GM21526 (cell line): ENCODE results near the gene FAM156A.
"Not testable (repeated sequence)": the region's sequence is repeated elsewhere in the genome, so short reads cannot be mapped to it uniquely, and the experiment has no call there.

Source experiments
- ATAC-seq: cut with Tn5 transposase; IDR thresholded peaks from one replicate; pipeline ENCODE4 v1.9.1; 2021; ENCODE audit warnings: moderate library complexity; ENCODE audit not compliant: unreplicated experiment, low FRiP score

The FAM156A gene

GRCh38 chrX:52967922-52968321, 9.6 kb upstream of the FAM156A start:
- not testable (repeated sequence) for ATAC-seq

GRCh38 chrX:52966993-52967738, 8.8 kb upstream of the FAM156A start:
- not testable (repeated sequence) for ATAC-seq

DNA sequence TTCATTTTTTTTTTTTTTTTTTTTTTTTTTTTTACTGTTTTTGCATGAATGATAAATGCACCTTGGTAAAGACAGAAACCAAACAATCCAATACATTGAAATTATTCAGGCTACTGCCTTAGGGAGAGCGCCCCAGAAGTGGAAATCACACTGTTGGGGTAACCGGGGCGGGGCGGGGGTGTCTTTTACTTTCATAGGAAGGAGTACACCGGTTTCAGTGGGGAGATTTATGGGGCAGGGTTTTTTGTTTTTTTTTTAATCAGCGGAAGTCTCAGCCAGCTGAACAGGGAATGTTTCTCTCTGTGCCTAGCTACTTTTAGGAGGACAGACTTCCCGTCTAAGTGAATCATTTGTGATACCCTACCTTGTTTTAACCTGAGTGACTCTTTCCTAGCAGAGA, 643 bp upstream of the FAM156A start:
- ATAC-seq = peak; percentile 31

- not testable (repeated sequence) for ATAC-seq
These were observed 8.4 kb downstream of the FAM156A start for GRCh38 chrX:52949884-52950283.

- not testable (repeated sequence) for ATAC-seq
These were observed 9.0 kb downstream of the FAM156A start for GRCh38 chrX:52949325-52949724.

DNA sequence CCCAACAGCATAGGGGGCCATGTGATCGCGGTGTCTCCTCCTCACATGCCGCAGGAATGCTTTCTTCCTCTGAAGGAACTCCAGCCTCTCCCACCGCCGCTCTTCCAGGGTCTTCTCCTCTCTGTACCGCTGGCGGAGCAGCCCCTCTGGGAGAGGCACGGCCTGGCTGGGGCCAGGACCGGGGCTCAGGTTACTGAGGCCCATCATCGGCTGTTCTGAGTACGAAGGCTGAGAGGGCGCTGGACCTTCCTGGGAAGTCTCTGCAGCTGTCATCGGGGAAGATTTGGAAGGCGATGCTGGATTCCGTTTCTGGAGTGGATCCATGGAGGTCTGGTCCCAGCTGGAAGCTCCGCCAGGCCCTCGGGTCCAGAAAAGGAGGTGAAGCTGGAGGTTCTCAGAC, 10.1 kb downstream of the FAM156A start:
- not testable (repeated sequence) for ATAC-seq

- not testable (repeated sequence) for ATAC-seq
These were observed 10.8 kb downstream of the FAM156A start for GRCh38 chrX:52947501-52947900.

DNA sequence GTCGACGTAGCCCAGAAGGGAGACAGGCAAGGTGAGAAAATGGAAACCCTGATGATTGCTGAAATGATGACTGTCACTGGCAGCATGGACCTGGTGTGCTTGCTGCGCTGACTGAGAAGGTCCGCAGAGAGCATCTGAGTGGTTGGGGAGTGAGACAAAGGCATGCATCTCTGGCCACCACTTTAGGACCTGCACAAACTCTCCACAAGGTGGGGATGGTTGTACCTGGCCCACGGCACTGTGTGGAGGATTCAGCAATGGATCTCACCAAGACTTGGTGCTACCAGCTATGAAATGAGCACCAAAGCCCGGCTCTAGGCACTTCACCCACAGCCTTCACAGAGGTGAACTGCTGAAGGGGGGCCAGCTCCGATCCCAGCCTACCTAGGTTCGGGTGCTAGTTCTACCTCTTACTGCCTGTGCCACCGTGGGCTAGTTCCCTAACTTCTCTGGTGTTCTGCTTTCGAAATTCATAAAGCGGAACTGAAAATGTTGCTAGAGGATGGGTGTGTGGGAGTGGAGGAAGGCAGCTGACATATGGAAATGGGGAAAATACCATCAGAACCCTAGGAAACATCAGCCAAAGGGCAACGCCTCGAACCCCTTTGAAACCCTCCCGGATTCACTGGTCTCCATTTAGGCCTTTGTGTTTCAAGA, 12.4 kb downstream of the FAM156A start:
- ATAC-seq = not testable (repeated sequence)

DNA sequence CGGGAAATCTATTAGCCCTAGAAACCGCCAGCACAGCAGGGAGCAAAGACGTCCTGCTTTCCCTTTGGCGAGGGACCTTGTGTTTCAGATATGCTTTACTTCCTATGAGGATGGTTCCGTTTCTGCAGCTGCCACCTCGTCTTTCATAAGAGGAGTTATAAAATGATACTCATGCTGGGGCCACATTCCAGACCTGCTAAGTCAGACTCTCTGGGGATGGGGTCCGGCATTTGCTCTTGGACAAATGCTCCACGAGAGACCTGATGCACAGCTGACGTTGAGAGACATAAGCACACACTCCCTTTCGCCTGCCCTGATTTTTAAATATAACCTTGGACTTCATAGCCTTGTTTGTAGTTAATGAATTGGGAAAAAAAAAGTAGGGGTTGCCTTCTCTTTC, 16.6 kb downstream of the FAM156A start:
- not testable (repeated sequence) for ATAC-seq

GRCh38 chrX:52940704-52941103, 17.6 kb downstream of the FAM156A start:
- ATAC-seq = not testable (repeated sequence)

- peak; percentile 6 for ATAC-seq
These were observed 22.9 kb downstream of the FAM156A start for GRCh38 chrX:52935470-52935784.

GRCh38 chrX:52934704-52935469, 23.4 kb downstream of the FAM156A start:
- ATAC-seq = peak; percentile 94

- ATAC-seq = peak; percentile 19
These were observed 24.2 kb downstream of the FAM156A start for GRCh38 chrX:52933976-52934703.

- ATAC-seq = no peak
These were observed 25.1 kb downstream of the FAM156A start for GRCh38 chrX:52933213-52933612.

DNA sequence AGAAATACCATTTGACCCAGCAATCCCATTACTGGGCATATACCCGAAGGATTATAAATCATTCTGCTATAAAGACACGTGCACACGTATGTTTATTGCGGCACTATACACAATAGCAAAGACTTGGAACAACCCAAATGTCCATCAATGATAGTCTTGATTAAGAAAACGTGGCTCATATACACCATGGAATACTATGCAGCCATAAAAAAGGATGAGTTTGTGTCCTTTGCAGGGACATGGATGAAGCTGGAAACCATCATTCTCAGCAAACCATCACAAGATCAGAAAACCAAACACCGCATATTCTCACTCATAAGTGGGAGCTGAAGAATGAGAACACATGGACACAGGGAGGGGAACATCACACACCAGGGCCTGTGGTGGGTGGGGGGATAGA, 28.1 kb downstream of the FAM156A start:
- ATAC-seq = not testable (repeated sequence)

DNA sequence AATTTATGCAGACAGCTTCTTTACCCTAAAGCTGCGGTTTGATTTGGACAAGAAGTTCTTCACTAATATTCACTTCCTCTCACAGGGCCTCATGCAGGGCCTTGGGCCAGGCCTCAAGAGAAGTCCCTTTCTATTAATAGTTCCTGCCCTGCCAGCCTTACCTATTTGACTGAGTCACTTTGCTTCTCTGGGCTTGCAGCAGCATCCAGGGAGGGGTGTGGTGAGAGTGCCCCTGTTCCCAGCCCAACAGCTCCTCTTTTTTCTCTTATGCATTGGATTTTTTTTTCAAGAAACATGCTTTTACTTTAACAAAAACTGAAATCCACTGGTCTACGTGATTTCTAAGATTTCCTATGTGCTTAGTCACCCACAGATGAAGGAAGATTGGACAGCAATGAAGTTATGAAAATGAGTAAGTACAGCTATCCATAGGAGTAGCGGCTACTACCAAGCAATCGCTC, 34.5 kb downstream of the FAM156A start:
- ATAC-seq = peak; percentile 42

DNA sequence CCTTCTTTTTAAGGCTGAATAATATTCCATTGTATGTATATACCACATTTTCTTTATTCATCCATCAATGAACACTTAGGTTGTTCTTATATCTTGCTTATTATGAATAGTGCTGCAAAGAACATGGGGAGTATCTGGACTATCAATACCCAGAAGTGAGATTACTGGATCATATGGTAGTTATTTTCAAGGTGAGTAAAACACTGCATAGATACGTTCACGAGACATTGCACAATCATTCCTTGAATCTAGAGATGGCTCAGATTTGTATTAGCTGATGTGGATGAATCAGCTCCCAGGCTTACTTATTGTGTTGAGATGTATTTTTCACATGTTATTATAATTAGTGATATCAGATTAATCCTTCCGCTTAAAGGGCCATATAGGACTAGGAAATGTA, 43.6 kb downstream of the FAM156A start:
- ATAC-seq = not testable (repeated sequence)

DNA sequence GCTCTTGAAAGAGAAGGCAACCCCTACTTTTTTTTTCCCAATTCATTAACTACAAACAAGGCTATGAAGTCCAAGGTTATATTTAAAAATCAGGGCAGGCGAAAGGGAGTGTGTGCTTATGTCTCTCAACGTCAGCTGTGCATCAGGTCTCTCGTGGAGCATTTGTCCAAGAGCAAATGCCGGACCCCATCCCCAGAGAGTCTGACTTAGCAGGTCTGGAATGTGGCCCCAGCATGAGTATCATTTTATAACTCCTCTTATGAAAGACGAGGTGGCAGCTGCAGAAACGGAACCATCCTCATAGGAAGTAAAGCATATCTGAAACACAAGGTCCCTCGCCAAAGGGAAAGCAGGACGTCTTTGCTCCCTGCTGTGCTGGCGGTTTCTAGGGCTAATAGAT, 44.6 kb downstream of the FAM156A start:
- ATAC-seq = not testable (repeated sequence)

DNA sequence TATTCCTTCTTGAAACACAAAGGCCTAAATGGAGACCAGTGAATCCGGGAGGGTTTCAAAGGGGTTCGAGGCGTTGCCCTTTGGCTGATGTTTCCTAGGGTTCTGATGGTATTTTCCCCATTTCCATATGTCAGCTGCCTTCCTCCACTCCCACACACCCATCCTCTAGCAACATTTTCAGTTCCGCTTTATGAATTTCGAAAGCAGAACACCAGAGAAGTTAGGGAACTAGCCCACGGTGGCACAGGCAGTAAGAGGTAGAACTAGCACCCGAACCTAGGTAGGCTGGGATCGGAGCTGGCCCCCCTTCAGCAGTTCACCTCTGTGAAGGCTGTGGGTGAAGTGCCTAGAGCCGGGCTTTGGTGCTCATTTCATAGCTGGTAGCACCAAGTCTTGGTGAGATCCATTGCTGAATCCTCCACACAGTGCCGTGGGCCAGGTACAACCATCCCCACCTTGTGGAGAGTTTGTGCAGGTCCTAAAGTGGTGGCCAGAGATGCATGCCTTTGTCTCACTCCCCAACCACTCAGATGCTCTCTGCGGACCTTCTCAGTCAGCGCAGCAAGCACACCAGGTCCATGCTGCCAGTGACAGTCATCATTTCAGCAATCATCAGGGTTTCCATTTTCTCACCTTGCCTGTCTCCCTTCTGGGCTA, 48.9 kb downstream of the FAM156A start:
- ATAC-seq = not testable (repeated sequence)

GRCh38 chrX:52907900-52908299, 50.4 kb downstream of the FAM156A start:
- not testable (repeated sequence) for ATAC-seq
